Glutamatergic neuron (in vitro differentiated cells): ENCODE measurements around the gene EVC2. TPM values are rescaled to one million over a fixed set of nuclear protein-coding genes. Genes with fewer than 3 reads are reported as not detected.

Experiments used
- DNase-seq: peaks from one replicate; pipeline ENCODE4 v3.0.0; 2022
- H3K27ac Mint-ChIP-seq: one replicate; pipeline ENCODE4 v1.8.0; 2020; ENCODE audit warnings: mild to moderate bottlenecking, mixed read lengths, inconsistent platforms; ENCODE audit not compliant: unreplicated experiment
- H3K27me3 Mint-ChIP-seq: one replicate; pipeline ENCODE4 v1.8.0; 2020; ENCODE audit warnings: mild to moderate bottlenecking, moderate library complexity, mixed read lengths, inconsistent platforms; ENCODE audit not compliant: unreplicated experiment
- H3K36me3 Mint-ChIP-seq: one replicate; pipeline ENCODE4 v1.8.0; 2020; ENCODE audit warnings: mild to moderate bottlenecking, mixed read lengths, inconsistent platforms; ENCODE audit not compliant: unreplicated experiment
- H3K4me1 Mint-ChIP-seq: one replicate; pipeline ENCODE4 v1.8.0; 2020; ENCODE audit warnings: mild to moderate bottlenecking, low read depth, mixed read lengths, inconsistent platforms; ENCODE audit not compliant: unreplicated experiment
- H3K4me3 Mint-ChIP-seq: one replicate; pipeline ENCODE4 v1.8.0; 2020; ENCODE audit warnings: mild to moderate bottlenecking, mixed read lengths, inconsistent platforms; ENCODE audit not compliant: unreplicated experiment
- H3K9me3 Mint-ChIP-seq: one replicate; pipeline ENCODE4 v1.8.0; 2020; ENCODE audit warnings: mild to moderate bottlenecking, moderate library complexity, mixed read lengths, inconsistent platforms; ENCODE audit not compliant: unreplicated experiment
- CTCF ChIP-seq: fragments of 200-600 bp; sonication (generic); IDR thresholded peaks from one replicate; pipeline ENCODE4 v1.5.0; 2021; ENCODE audit not compliant: partially characterized antibody, unreplicated experiment
- total RNA-seq: library from RNA; stranded (reverse); fragmentation: NEBNext Ultra II Directional; extraction: Animal tissue kit (Norgen Biotek cat#: 25700); gene quantifications from one replicate; pipeline ENCODE4 v1.2.1, GENCODE V29; 2021; ENCODE audit not compliant: unreplicated experiment

EVC2 gene
- total RNA-seq, 1 donor from 2014 or later: 2.3 TPM

GRCh38 chr4:5554376-5554775 lies 154.0 kb downstream of the EVC2 start:
- DNase-seq: no peak
- H3K27ac Mint-ChIP-seq: no peak overlapping the region
- H3K36me3 Mint-ChIP-seq: peaks cover 36% of the 10 kb centered on the region
- H3K9me3 Mint-ChIP-seq: peaks cover 4% of the 10 kb centered on the region
- H3K27me3 Mint-ChIP-seq: no peaks in the 10 kb centered on the region
- TF ChIP-seq CTCF: no peak
- H3K4me3 Mint-ChIP-seq: no peak overlapping the region
- peaks cover 6% of the 10 kb centered on the region for H3K4me1 Mint-ChIP-seq

GRCh38 chr4:5553801-5554200 lies 154.6 kb downstream of the EVC2 start:
- Mint-ChIP-seq H3K4me3 (no peak overlapping the region), H3K27me3 (no peaks in the 10 kb centered on the region), H3K4me1 (peaks cover 6% of the 10 kb centered on the region), H3K27ac (no peak overlapping the region), H3K9me3 (peaks cover 4% of the 10 kb centered on the region), H3K36me3 (peaks cover 38% of the 10 kb centered on the region)
- DNase-seq: no peak
- TF ChIP-seq CTCF: no peak

GRCh38 chr4:5552451-5552850 lies 155.9 kb downstream of the EVC2 start:
- peaks cover 6% of the 10 kb centered on the region for H3K4me1 Mint-ChIP-seq
- H3K27ac Mint-ChIP-seq: no peak overlapping the region
- peaks cover 4% of the 10 kb centered on the region for H3K9me3 Mint-ChIP-seq
- TF ChIP-seq CTCF: no peak
- H3K36me3 Mint-ChIP-seq: peaks cover 28% of the 10 kb centered on the region
- no peak overlapping the region for H3K4me3 Mint-ChIP-seq
- no peak for DNase-seq
- no peaks in the 10 kb centered on the region for H3K27me3 Mint-ChIP-seq

DNA sequence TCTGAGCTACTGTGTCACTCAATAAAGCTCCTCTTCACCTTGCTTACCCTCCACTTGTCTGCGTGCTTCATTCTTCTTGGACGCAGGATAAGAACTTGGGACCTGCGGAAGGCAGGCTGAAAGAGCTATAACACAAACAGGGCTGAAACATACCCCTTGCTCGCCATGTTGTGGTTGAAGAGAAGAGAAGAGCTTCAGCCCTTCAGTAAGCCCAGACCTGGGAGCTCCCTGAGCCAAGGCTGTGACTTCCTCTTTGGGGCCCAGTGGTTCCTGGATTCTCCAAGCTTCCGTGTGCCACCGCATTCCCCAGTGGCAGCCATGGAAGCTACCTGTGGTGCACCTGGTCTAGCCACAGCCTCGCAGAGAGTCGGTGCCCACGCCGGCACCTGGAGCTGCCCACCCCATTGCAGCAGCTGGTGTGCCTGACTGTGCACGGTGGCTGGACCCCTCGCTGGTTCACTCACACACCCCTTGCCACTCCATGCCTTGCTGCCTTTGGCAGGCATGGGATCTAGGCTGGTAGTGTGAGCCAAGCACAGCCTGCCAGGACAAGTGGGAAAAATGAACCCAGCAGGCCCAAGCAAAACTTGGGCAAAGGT lies 160.6 kb downstream of the EVC2 start:
- no peak for DNase-seq
- Mint-ChIP-seq H3K27me3 (no peaks in the 10 kb centered on the region), H3K9me3 (peaks cover 7% of the 10 kb centered on the region), H3K36me3 (peaks cover 28% of the 10 kb centered on the region), H3K4me1 (peaks cover 5% of the 10 kb centered on the region), H3K4me3 (no peak overlapping the region), H3K27ac (no peak overlapping the region)
- no peak for TF ChIP-seq CTCF

- no peak for TF ChIP-seq CTCF
- H3K4me3 Mint-ChIP-seq: no peak overlapping the region
- no peaks in the 10 kb centered on the region for H3K27me3 Mint-ChIP-seq
- DNase-seq: no peak
- H3K9me3 Mint-ChIP-seq: peaks cover 5% of the 10 kb centered on the region
- no peak overlapping the region for H3K27ac Mint-ChIP-seq
- peaks cover 11% of the 10 kb centered on the region for H3K36me3 Mint-ChIP-seq
- H3K4me1 Mint-ChIP-seq: no peaks in the 10 kb centered on the region
These were observed 163.1 kb downstream of the EVC2 start for GRCh38 chr4:5545271-5545670.
